Stomach smooth muscle (tissue), 2 donors: ENCODE results near the gene REV3L.
"Not testable (repeated sequence)": the region's sequence is repeated elsewhere in the genome, so short reads cannot be mapped to it uniquely, and the experiment has no call there.

ENCODE experiments used
- H3K27ac ChIP-seq: one replicate; pipeline ENCODE4 v1.7.0; 2013; ENCODE audit warnings: mild to moderate bottlenecking, low read length, inconsistent platforms
- H3K27me3 ChIP-seq, 2 donors: one replicate each; pipeline ENCODE4 v1.7.0; 2013; ENCODE audit warnings: low read length in 2 of 2; ENCODE audit not compliant: insufficient read depth in 2 of 2, control insufficient read depth in 1 of 2
- H3K36me3 ChIP-seq, 2 donors: one replicate each; pipeline ENCODE4 v1.7.0; 2013; ENCODE audit warnings: low read length in 2 of 2; ENCODE audit not compliant: control insufficient read depth in 2 of 2, insufficient read depth in 2 of 2
- H3K4me1 ChIP-seq: one replicate; pipeline ENCODE4 v1.7.0; 2013; ENCODE audit warnings: low read length; ENCODE audit not compliant: control insufficient read depth, insufficient read depth
- H3K4me3 ChIP-seq, 2 donors: one replicate each; pipeline ENCODE4 v1.7.0; 2013; ENCODE audit warnings: low read length in 2 of 2
- H3K9ac ChIP-seq, 2 donors: one replicate each; pipeline ENCODE4 v1.7.0; 2013; ENCODE audit warnings: low read length in 2 of 2, mild to moderate bottlenecking in 1 of 2
- H3K9me3 ChIP-seq, 2 donors: one replicate each; pipeline ENCODE4 v1.7.0; 2013; ENCODE audit warnings: low read length in 2 of 2; ENCODE audit not compliant: control insufficient read depth in 2 of 2
- donor health status: healthy.
- donor health status: Pancreatic carcinoma.

REV3L gene

DNA sequence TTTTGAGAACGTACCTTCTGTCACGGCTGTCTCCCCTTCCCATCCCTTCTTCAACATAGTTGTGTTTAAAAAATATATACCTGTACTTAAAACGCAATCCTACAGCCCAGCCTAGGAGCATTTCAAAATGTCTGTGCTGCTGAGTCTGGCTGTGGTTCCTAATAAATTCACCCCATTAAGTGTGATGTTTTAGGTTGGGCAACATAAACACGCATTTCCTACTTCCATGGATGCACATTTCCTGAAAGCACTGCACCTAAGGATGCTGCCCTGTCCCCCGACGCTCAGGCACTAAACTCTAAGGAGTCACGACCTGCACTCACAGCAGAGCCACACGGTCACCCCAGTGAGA, 1.2 kb downstream of the REV3L start:
- Histone ChIP-seq H3K27ac (peak overlapping the region; percentile 98), H3K9me3 (peaks cover 0 to 2% of the 10 kb centered on the region in 2 donors), H3K4me1 (peaks cover 9% of the 10 kb centered on the region), H3K27me3 (no peaks in the 10 kb centered on the region), H3K36me3 (no peaks in the 10 kb centered on the region), H3K4me3 (peak overlapping the region; percentile 82 to 91), H3K9ac (peak overlapping the region; percentile 87 to 88)

DNA sequence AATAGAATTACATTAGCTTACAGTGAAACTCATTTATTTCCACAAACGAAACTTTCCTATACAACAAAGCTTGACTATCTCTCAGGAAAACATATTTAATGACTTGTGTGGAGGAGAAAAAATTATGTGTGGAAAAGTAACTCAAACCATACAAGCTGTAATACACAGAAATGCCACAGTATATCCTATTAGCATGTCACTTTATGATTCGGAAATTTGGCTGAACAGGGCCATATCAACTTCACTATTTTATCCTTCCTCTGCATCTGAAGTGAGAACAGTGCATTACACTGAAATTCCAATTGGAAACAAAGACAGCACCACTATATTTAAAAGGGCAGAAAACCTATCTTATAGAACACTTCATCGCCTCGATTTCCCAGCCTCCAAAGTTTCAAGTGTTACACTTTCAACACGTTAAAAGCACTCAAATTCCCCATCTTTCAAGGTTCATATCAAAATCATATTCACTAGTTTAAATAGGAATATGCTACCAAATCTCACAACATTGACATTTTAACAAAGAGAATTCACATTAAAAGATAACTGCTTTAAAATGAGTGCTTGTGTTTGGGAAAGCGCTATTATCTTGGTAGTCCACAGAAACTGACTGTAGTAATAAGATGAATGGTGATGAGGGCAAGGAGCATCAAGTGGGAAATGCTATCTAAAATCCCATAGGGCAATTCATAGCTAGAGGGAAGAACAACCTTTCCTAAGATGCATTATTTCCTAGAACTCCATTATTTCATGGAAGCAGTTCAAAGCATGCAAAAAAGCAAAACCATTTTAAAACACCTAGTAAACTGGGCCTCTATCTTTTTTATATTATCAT, 1.8 kb downstream of the REV3L start:
- Histone ChIP-seq H3K9me3 (no peaks in the 10 kb centered on the region), H3K27me3 (no peaks in the 10 kb centered on the region), H3K4me3 (peak overlapping the region; percentile 82 to 91), H3K27ac (peak overlapping the region; percentile 98), H3K36me3 (no peaks in the 10 kb centered on the region), H3K4me1 (peaks cover 9% of the 10 kb centered on the region), H3K9ac (peak overlapping the region; percentile 87 to 88)

DNA sequence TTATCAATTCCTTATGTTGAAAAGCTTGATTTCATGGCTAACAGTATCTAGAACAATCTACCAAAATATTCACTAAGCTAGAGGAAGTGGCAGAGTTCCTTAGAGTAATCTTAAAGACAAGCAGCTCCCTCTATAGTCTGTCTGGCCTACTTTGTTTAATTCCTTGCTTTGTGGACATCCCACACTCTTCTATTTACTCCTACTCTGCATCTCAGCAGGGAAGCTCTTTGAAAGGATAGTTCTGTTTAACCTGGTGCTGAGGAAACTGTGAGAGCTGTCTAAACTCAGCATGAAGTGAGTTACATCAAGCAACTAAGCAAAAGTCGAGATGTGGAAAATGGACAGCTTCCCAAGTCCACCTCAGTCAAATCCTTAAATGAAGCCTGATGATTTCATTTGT, 4.3 kb downstream of the REV3L start:
- Histone ChIP-seq H3K27ac (no peak overlapping the region), H3K4me3 (no peak overlapping the region)

DNA sequence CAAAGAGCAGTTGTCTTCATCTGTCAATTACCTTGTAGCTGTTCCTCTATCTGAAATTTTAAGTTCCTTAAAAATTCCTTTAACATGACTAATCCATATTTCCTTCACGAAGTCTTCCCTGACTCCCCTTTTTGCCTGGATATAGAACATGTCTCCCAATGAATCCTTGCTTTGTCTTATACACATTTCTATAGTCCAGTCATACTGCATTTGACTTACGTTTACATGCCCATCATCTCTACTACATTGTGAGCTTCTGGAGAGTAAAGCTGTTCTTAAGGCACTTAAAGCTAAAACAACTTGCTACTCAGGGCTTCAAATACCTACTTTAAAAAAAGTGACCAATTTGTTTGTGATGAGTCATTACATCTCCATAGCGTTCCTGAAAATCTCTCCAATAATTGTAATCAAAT, 4.9 kb downstream of the REV3L start:
- Histone ChIP-seq H3K36me3 (no peaks in the 10 kb centered on the region), H3K27ac (no peak overlapping the region), H3K4me1 (peaks cover 10% of the 10 kb centered on the region), H3K27me3 (no peaks in the 10 kb centered on the region), H3K4me3 (no peak overlapping the region), H3K9ac (no peak overlapping the region), H3K9me3 (no peaks in the 10 kb centered on the region)

More for the DNA sequence above, 4.3 kb downstream of the REV3L start:
- H3K9ac ChIP-seq, result no peak overlapping the region
- no peaks in the 10 kb centered on the region for H3K36me3 ChIP-seq
- no peaks in the 10 kb centered on the region for H3K9me3 ChIP-seq
- no peaks in the 10 kb centered on the region for H3K27me3 ChIP-seq
- H3K4me1 ChIP-seq, result peaks cover 10% of the 10 kb centered on the region

DNA sequence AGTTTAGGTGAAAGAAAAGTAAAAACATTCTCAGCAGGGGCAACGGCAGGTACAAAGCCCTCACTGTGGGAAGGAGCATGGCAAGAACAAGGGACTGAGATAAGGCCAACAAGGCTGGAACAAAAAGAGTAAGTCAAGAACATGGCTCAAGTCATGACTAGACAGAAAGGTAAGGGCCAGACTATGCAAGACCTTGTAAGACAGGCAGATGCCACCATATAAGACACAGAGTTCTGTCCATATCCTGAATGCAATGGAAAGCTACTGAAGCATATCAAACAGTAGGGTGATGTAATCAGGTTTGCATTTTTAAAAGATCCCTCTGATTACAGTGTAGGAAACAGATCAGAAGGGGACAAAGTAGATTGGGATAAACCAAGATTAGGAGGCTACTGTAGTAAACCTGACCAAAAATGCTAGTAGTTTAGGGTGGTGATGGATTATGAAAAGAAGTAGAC, 5.5 kb downstream of the REV3L start:
- no peaks in the 10 kb centered on the region for H3K36me3 ChIP-seq
- H3K27ac ChIP-seq, result no peak overlapping the region
- H3K9ac ChIP-seq, result no peak overlapping the region
- H3K4me1 ChIP-seq, result peaks cover 10% of the 10 kb centered on the region
- no peaks in the 10 kb centered on the region for H3K27me3 ChIP-seq
- no peaks in the 10 kb centered on the region for H3K9me3 ChIP-seq
- peak overlapping the region in 1 of 2 donors; percentile 29 for H3K4me3 ChIP-seq

DNA sequence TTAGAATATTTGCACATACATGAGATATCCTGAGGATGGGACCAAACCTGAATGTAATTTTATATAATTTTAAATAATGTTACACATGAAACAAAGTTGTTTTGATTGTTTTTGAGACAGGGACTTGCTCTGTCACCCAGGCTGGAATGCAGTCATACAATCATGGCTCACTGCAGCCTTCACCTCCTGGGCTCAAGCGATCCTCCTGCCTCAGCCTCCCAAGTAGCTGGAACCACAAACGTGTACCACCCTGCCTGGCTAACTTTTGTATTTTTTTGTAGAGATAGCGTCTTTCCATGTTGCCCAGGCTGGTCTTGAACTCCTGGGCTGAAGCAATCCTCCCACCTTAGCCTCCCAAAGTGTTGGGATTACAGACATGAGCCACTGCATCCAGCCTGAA, 7.0 kb downstream of the REV3L start:
- H3K4me1 ChIP-seq, H3K27ac ChIP-seq: not testable (repeated sequence)

DNA sequence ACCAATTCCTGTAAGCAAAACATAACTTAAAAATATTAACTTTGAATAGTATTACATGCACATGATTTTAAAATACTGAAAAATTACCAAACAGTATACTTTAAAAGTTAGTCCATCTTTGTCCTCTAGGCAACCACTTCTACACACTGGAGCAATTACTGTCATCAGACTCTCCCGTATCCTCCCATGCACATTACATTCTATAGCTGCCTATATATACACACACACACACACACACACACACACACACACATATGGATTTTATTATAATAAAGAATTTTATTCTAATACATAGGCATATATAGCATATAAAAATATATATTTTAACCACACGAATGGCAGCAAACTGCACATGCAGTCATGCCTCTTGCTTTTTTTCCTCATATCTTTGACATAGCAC, 8.2 kb downstream of the REV3L start:
- Histone ChIP-seq H3K36me3 (no peaks in the 10 kb centered on the region), H3K27me3 (no peaks in the 10 kb centered on the region), H3K9me3 (no peaks in the 10 kb centered on the region), H3K27ac (no peak overlapping the region), H3K9ac (no peak overlapping the region), H3K4me1 (peaks cover 10% of the 10 kb centered on the region), H3K4me3 (no peak overlapping the region)

More for the DNA sequence above, 7.0 kb downstream of the REV3L start:
- H3K4me3 ChIP-seq, H3K9me3 ChIP-seq, H3K27me3 ChIP-seq, H3K36me3 ChIP-seq, H3K9ac ChIP-seq: not testable (repeated sequence)

DNA sequence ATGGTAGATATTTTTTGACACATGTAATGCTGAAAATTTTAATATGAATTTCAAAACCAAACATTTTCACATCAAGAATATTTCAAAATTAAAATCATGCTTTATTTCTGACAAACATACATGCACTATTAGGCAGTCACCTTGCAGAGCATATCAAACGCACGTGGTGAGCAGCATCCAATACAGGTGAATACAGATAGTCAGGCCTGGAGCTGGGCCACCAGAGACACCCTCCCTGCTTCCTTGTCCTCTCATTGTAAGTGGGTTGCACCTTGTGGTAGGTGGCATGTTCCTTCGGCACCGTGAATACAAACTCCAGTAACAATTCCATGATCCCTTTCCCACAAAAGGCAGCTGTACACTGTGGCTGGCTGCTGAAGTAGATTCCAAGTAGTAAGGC, 8.9 kb downstream of the REV3L start:
- Histone ChIP-seq H3K27me3 (no peaks in the 10 kb centered on the region), H3K4me1 (peaks cover 10% of the 10 kb centered on the region), H3K9ac (no peak overlapping the region), H3K4me3 (no peak overlapping the region), H3K36me3 (no peaks in the 10 kb centered on the region), H3K9me3 (no peaks in the 10 kb centered on the region), H3K27ac (no peak overlapping the region)

DNA sequence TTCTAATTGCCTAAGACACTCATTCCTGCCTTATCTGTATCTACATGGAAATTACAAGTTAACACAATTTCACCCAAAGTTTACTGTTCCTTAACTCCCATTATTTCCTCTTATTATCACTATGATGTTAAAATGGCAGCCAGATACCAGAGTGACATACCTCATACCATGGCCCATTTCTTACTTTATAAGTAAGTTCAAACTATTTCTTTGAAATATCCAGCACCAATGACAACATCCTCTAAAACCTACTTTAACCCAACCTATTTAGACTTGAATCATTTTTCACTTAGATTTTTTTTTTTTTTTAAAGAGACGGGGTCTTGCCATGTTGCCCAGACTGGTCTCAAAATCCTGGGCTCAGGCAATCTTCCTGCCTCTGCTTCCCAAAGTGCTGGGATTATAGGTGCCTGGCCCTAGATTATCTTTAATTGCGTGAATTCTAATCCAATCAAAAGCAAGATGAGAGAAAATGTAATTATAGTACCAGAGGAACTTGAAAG, 10.0 kb downstream of the REV3L start:
- Histone ChIP-seq H3K27ac (no peak overlapping the region), H3K9ac (no peak overlapping the region), H3K36me3 (no peaks in the 10 kb centered on the region), H3K27me3 (no peaks in the 10 kb centered on the region), H3K9me3 (no peaks in the 10 kb centered on the region), H3K4me3 (no peak overlapping the region), H3K4me1 (peaks cover 10% of the 10 kb centered on the region)

DNA sequence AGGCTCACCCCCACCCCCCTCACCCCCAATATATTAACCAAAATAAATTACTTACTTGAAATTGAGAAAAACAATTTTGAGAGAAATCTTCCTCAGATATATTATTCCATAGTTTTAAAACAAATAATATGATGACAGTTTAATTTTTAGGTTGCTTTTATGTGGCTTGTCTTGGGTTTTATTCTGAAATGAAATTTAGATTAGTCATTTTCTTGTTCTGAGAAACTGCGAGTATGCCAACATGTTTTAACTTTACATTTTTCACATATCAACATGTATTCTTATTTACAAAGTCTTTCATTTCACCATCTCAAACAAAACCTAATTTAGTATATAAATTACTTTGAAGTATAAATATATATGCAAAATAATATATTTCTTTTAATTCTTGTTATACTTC, 11.1 kb downstream of the REV3L start:
- Histone ChIP-seq H3K4me3 (no peak overlapping the region), H3K27ac (no peak overlapping the region), H3K9ac (no peak overlapping the region), H3K36me3 (no peaks in the 10 kb centered on the region), H3K9me3 (no peaks in the 10 kb centered on the region), H3K27me3 (no peaks in the 10 kb centered on the region), H3K4me1 (peaks cover 6% of the 10 kb centered on the region)

DNA sequence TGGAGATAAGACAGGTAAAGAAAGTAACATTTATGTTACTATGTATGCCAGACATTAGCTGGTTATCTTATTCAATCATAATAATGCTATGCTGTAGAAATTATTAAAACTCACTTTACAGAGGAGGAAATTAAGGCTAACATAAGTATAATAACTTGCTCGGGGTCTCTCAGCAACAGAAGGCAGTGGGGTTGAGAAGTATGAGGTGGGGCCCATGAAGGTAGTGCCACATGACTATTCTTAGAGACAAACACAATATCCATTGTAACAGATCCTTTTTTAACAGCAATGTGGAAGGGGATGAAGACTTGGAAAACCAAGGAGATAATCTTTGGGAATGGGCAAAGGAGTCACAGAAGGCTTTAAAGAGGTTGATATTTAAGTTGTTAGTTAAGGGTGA, 11.5 kb downstream of the REV3L start:
- H3K4me1 ChIP-seq, result peaks cover 6% of the 10 kb centered on the region
- no peak overlapping the region for H3K27ac ChIP-seq
- H3K36me3 ChIP-seq, result no peaks in the 10 kb centered on the region
- H3K4me3 ChIP-seq, result no peak overlapping the region
- no peaks in the 10 kb centered on the region for H3K27me3 ChIP-seq
- no peaks in the 10 kb centered on the region for H3K9me3 ChIP-seq
- H3K9ac ChIP-seq, result no peak overlapping the region
